SK-N-SH (cell line): ENCODE measurements around the gene MYO18A. TPM values are rescaled to one million over a fixed set of nuclear protein-coding genes. Genes with fewer than 3 reads are reported as not detected.

Experiments
- CTCF ChIA-PET: fragments of 300-600, 350-600 bp; formaldehyde crosslinking; extraction: SDS; loops from one replicate; lab custom pipeline; 2021; lab: Yijun Ruan, JAX
- POLR2A ChIA-PET: fragments of 350-600 bp; sonication (Branson Sonifier 250); formaldehyde crosslinking; extraction: SDS; loops from one replicate; lab custom pipeline; 2020; ENCODE audit warnings: antibody characterized with exemption, inconsistent platforms; lab: Yijun Ruan, JAX
- DNase-seq: peaks from one replicate; pipeline ENCODE4 v3.0.0; 2012
- H2AFZ ChIP-seq: fragments of 200-600 bp; sonication (generic); 2 replicates; pipeline ENCODE4 v1.8.1; 2016; ENCODE audit warnings: antibody characterized with exemption, mild to moderate bottlenecking, low read depth
- H3F3A ChIP-seq: fragments of 200-600 bp; sonication (generic); replicated peaks from 2 replicates; pipeline ENCODE3; 2016; ENCODE audit warnings: antibody characterized with exemption, mild to moderate bottlenecking; ENCODE audit not compliant: insufficient read depth
- H3K27ac ChIP-seq, 2 experiments: fragments of 200-500 bp in 1 of 2; fragments of 200-600 bp in 1 of 2; sonication (Bioruptor generic) in 1 of 2; sonication (generic), shearing (Covaris generic) in 1 of 2; 2 replicates each; pipeline versions ENCODE4 v1.5.1 to v1.6.1; 2014 to 2016; ENCODE audit warnings: low read depth in 2 of 2, inconsistent platforms in 1 of 2, low read length in 1 of 2, mild to moderate bottlenecking in 1 of 2, mixed read lengths in 1 of 2
- H3K27me3 ChIP-seq: fragments of 200-600 bp; sonication (generic), shearing (Covaris generic); 2 replicates; pipeline ENCODE4 v1.6.1; 2016; ENCODE audit warnings: mixed run types; ENCODE audit not compliant: insufficient read depth
- H3K36me3 ChIP-seq, 2 experiments: fragments of 200-500 bp in 1 of 2; fragments of 200-600 bp in 1 of 2; sonication (Bioruptor generic) in 1 of 2; sonication (generic) in 1 of 2; replicated peaks in 1 of 2; 2 replicates each; pipeline versions ENCODE3 to v1.5.1; 2014 to 2016; ENCODE audit warnings: low read length in 1 of 2, mild to moderate bottlenecking in 1 of 2; ENCODE audit not compliant: insufficient read depth in 2 of 2, control insufficient read depth in 1 of 2
- H3K4me1 ChIP-seq, 2 experiments: fragments of 200-500 bp in 1 of 2; fragments of 200-600 bp in 1 of 2; sonication (Bioruptor generic) in 1 of 2; sonication (generic), shearing (Covaris generic) in 1 of 2; 2 replicates each; pipeline versions ENCODE4 v1.5.1 to v1.6.1; 2014 to 2016; ENCODE audit warnings: low read depth in 1 of 2, low read length in 1 of 2, mixed run types in 1 of 2; ENCODE audit not compliant: insufficient read depth in 2 of 2, control insufficient read depth in 1 of 2
- H3K4me2 ChIP-seq: fragments of 200-600 bp; sonication (generic), shearing (Covaris generic); 2 replicates; pipeline ENCODE4 v1.6.1; 2017; ENCODE audit warnings: mixed run types
- H3K4me3 ChIP-seq, 2 experiments: fragments of 200-500 bp in 1 of 2; fragments of 200-600 bp in 1 of 2; sonication (Bioruptor generic) in 1 of 2; sonication (generic), shearing (Covaris generic) in 1 of 2; 2 replicates each; pipeline versions ENCODE4 v1.5.1 to v1.8.1; 2014 to 2016; ENCODE audit warnings: low read depth in 2 of 2, inconsistent platforms in 1 of 2, low read length in 1 of 2, mild to moderate bottlenecking in 1 of 2, mixed read lengths in 1 of 2, moderate library complexity in 1 of 2
- H3K79me2 ChIP-seq: fragments of 200-600 bp; sonication (generic); 2 replicates; pipeline ENCODE4 v1.8.1; 2017; ENCODE audit warnings: mild to moderate bottlenecking; ENCODE audit not compliant: insufficient read depth
- H3K9ac ChIP-seq: fragments of 200-600 bp; sonication (generic); 2 replicates; pipeline ENCODE4 v1.6.1; 2017; ENCODE audit warnings: mixed run types
- H3K9me2 ChIP-seq: fragments of 200-600 bp; sonication (generic); 2 replicates; pipeline ENCODE4 v1.6.1; 2017; ENCODE audit warnings: mixed run types
- H3K9me3 ChIP-seq: fragments of 200-600 bp; sonication (generic); 2 replicates; pipeline ENCODE4 v1.6.1; 2017; ENCODE audit warnings: mixed run types, mild to moderate bottlenecking, moderate library complexity
- H4K20me1 ChIP-seq: fragments of 200-600 bp; sonication (generic); 2 replicates; pipeline ENCODE4 v1.6.1; 2017; ENCODE audit warnings: mild to moderate bottlenecking, mixed run types; ENCODE audit not compliant: insufficient read depth
- CHD2 ChIP-seq: fragments of 150-350 bp; IDR thresholded peaks from 2 replicates; pipeline ENCODE4 v1.6.1; 2018; ENCODE audit warnings: low read length; ENCODE audit not compliant: partially characterized antibody
- ELF1 ChIP-seq: IDR thresholded peaks from 2 replicates; pipeline ENCODE4 v1.4.0; 2012
- EZH2phosphoT487 ChIP-seq: fragments of 200-600 bp; sonication (generic); IDR thresholded peaks from 2 replicates; pipeline ENCODE4 v1.6.1; 2017; ENCODE audit warnings: low read depth, mixed run types, mild to moderate bottlenecking, antibody characterized with exemption, moderate library complexity, borderline replicate concordance
- FOSL2 ChIP-seq: IDR thresholded peaks from 2 replicates; pipeline ENCODE4 v1.4.0; 2012; ENCODE audit warnings: low read depth, mild to moderate bottlenecking, moderate library complexity, borderline replicate concordance
- FOXJ3 ChIP-seq: sonication (generic); formaldehyde crosslinking; IDR thresholded peaks from 2 replicates; pipeline ENCODE4 v1.5.1; 2020; ENCODE audit warnings: mild to moderate bottlenecking, missing genetic modification reagents
- GATA2 ChIP-seq: sonication (generic); formaldehyde crosslinking; IDR thresholded peaks from 2 replicates; pipeline ENCODE4 v1.5.0; 2020; ENCODE audit warnings: mild to moderate bottlenecking, missing genetic modification reagents
- MXI1 ChIP-seq: IDR thresholded peaks from 2 replicates; pipeline ENCODE4 v1.6.1; 2012; ENCODE audit warnings: mild to moderate bottlenecking, low read depth, low read length, improper control_type of control experiment
- NRF1 ChIP-seq: IDR thresholded peaks from 2 replicates; pipeline ENCODE4 v1.6.1; 2012; ENCODE audit warnings: low read depth, mild to moderate bottlenecking, low read length
- PBX3 ChIP-seq: IDR thresholded peaks from 2 replicates; pipeline ENCODE4; 2012
- POLR2AphosphoS5 ChIP-seq: IDR thresholded peaks from 2 replicates; pipeline ENCODE4 v1.6.1; 2012; ENCODE audit warnings: low read depth, low read length
- TEAD4 ChIP-seq: IDR thresholded peaks from 2 replicates; pipeline ENCODE4 v1.4.0; 2012; ENCODE audit warnings: mild to moderate bottlenecking, borderline replicate concordance; ENCODE audit not compliant: insufficient read depth
- USF1 ChIP-seq: IDR thresholded peaks from 2 replicates; pipeline ENCODE4 v1.4.0; 2012; ENCODE audit warnings: low read depth, borderline replicate concordance
- WGBS: methylation state at CpG from one replicate; pipeline ENCODE4 v1.1.6; 2017; ENCODE audit warnings: low lambda C conversion rate; 5-methylcytosine and 5-hydroxymethylcytosine counted together
- polyA plus RNA-seq, 3 experiments: library from polyadenylated mRNA; depleted of rRNA; stranded (reverse); fragments of >200 nt; gene quantifications; 2 replicates each; pipeline ENCODE4 v1.2.3, GENCODE V29; 2012
- TF ChIP-seq, protein P1 (sequence below): IDR thresholded peaks from 2 replicates; pipeline ENCODE4 v1.4.0; 2012; ENCODE audit warnings: low read depth, borderline replicate concordance
- TF ChIP-seq, protein P2 (sequence below): fragments of 150-350 bp; IDR thresholded peaks from 2 replicates; pipeline ENCODE4 v1.6.1; 2017; ENCODE audit warnings: antibody characterized with exemption, low read length, low read depth, borderline replicate concordance

Gene MYO18A
- polyA plus RNA-seq, 1 of the 3 experiments (the other 2 are of a cell fraction) = 6.6 TPM

GRCh38 chr17:29127840-29128239, 52.4 kb downstream of the MYO18A start:
- H3K9ac ChIP-seq = no peak overlapping the region
- CTCF ChIA-PET = interaction anchor here (1.2 to 22.1 kb wide), 5 partner anchors 10 to 162 kb away, joined by 6 to 535 read pairs (median 125); no protein-coding TSS in a partner anchor
- H3K79me2 ChIP-seq = no peaks in the 10 kb centered on the region
- no peaks in the 10 kb centered on the region for H3K9me2 ChIP-seq
- no peak for TF ChIP-seq MXI1
- TF ChIP-seq PBX3 = no peak
- TF ChIP-seq, protein P1, sequence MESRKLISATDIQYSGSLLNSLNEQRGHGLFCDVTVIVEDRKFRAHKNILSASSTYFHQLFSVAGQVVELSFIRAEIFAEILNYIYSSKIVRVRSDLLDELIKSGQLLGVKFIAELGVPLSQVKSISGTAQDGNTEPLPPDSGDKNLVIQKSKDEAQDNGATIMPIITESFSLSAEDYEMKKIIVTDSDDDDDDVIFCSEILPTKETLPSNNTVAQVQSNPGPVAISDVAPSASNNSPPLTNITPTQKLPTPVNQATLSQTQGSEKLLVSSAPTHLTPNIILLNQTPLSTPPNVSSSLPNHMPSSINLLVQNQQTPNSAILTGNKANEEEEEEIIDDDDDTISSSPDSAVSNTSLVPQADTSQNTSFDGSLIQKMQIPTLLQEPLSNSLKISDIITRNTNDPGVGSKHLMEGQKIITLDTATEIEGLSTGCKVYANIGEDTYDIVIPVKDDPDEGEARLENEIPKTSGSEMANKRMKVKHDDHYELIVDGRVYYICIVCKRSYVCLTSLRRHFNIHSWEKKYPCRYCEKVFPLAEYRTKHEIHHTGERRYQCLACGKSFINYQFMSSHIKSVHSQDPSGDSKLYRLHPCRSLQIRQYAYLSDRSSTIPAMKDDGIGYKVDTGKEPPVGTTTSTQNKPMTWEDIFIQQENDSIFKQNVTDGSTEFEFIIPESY = no peak
- TF ChIP-seq CHD2 = no peak
- TF ChIP-seq FOSL2 = no peak
- no peak for TF ChIP-seq EZH2phosphoT487
- TF ChIP-seq, protein P2, sequence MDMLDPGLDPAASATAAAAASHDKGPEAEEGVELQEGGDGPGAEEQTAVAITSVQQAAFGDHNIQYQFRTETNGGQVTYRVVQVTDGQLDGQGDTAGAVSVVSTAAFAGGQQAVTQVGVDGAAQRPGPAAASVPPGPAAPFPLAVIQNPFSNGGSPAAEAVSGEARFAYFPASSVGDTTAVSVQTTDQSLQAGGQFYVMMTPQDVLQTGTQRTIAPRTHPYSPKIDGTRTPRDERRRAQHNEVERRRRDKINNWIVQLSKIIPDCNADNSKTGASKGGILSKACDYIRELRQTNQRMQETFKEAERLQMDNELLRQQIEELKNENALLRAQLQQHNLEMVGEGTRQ = no peak
- TF ChIP-seq POLR2AphosphoS5 = no peak
- no peak for TF ChIP-seq FOXJ3 (CRISPR knock-in tag)
- no peak for TF ChIP-seq TEAD4
- TF ChIP-seq NRF1 = no peak
- no peak for TF ChIP-seq GATA2 (CRISPR knock-in tag)
- no peak for TF ChIP-seq ELF1
- TF ChIP-seq USF1 = no peak
- no peaks in the 10 kb centered on the region for H3K27me3 ChIP-seq
- H3K27ac ChIP-seq = no peak overlapping the region
- H3K4me1 ChIP-seq = peaks cover 14 to 16% of the 10 kb centered on the region in 2 experiments
- DNase-seq = no peak
- H3K36me3 ChIP-seq = no peaks in the 10 kb centered on the region
- no CpG with 5 or more reads among the region's 10 CpGs for WGBS
- H2AFZ ChIP-seq = no peak overlapping the region
- no peak overlapping the region for H3K4me3 ChIP-seq
- no peaks in the 10 kb centered on the region for H3K9me3 ChIP-seq
- 0 out of 2 replicates have a peak, but pooled peaks cover 4% of the 10 kb centered on the region for H4K20me1 ChIP-seq
- no peak overlapping the region for H3K4me2 ChIP-seq
- POLR2A ChIA-PET = no interaction called here
- peaks cover 8% of the 10 kb centered on the region for H3F3A ChIP-seq
